ENCODE results near the gene ZBTB18. TPM values are rescaled to one million over a fixed set of nuclear protein-coding genes. Genes with fewer than 3 reads are reported as not detected.

Gene ZBTB18
- total and polyA plus RNA-seq, 10 donors = 17.2 to 43.0 (median 32.8) TPM

DNA sequence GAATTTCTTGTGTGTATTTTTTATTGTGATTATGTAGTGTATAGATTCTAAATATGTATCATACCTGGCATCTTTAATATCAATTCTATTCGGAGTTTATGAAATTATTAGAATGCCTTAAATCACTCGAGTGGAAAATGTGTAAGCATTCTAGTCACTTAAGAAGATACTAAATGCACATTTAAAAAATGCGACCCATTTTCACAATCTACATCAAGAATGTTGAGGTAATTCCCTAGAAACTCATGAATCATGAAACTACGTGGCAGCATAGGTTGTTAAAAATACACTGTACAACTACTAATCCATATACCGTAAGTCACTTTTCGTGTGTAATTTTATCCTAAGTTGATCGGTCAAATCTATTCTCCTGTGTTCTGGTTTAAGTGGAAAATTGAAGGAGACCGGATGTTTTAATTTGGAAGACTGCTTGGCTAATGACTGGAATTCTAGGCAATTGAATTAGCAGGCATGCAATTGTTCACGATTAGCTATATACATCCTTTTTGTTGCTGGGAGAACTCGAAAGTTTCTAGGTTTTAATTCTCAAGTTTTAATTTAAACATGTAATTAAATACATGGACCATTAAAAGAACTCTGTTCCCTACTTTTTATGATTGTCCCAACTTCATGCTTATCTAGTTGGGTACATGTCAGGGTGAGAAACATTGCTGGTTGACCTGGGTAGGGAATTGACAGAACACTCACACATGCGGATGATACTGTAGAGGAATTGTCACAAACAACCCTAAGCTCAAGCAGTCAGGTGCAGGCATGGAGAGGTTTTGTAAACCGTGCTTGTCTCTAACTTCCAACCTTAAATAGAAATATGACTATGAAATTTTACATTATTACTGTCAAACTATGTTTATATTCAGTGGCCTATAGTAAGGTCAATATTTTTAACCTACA is 6.6 kb downstream of the ZBTB18 start:
- H3K36me3 ChIP-seq = peaks cover 0 to 44% (median 29%) of the 10 kb centered on the region in 6 donors
- H3K4me3 ChIP-seq = no peak overlapping the region
- H3K27ac ChIP-seq = no peak overlapping the region
- TF ChIP-seq POLR2AphosphoS5 (IDR thresholded peaks at IDR 0.05) (no peak), POLR2A (IDR thresholded peaks at IDR 0.05) (no peak)
- TF ChIP-seq, protein P1, sequence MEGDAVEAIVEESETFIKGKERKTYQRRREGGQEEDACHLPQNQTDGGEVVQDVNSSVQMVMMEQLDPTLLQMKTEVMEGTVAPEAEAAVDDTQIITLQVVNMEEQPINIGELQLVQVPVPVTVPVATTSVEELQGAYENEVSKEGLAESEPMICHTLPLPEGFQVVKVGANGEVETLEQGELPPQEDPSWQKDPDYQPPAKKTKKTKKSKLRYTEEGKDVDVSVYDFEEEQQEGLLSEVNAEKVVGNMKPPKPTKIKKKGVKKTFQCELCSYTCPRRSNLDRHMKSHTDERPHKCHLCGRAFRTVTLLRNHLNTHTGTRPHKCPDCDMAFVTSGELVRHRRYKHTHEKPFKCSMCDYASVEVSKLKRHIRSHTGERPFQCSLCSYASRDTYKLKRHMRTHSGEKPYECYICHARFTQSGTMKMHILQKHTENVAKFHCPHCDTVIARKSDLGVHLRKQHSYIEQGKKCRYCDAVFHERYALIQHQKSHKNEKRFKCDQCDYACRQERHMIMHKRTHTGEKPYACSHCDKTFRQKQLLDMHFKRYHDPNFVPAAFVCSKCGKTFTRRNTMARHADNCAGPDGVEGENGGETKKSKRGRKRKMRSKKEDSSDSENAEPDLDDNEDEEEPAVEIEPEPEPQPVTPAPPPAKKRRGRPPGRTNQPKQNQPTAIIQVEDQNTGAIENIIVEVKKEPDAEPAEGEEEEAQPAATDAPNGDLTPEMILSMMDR (IDR thresholded peaks at IDR 0.05 in 8 of 11, conservative IDR thresholded peaks at IDR 0.05 in 3 of 11) = no peak
- no peak for DNase-seq
- no peaks in the 10 kb centered on the region for H3K9me3 ChIP-seq
- WGBS, 5 donors = 94 to 96% (median 95%) methylated on average over 12 of the region's 12 CpGs
- H3K4me1 ChIP-seq = peaks cover under 1 to 42% (median 8%) of the 10 kb centered on the region in 6 donors
- intact Hi-C loops (cut with DNase I; ENCODE audit: low total_unique reads) = loop anchor here (10.0 kb wide), 1 partner anchor 217 kb away; no protein-coding TSS in a partner anchor
- no peaks in the 10 kb centered on the region for H3K27me3 ChIP-seq (replicated peaks in 1 of 7)

DNA sequence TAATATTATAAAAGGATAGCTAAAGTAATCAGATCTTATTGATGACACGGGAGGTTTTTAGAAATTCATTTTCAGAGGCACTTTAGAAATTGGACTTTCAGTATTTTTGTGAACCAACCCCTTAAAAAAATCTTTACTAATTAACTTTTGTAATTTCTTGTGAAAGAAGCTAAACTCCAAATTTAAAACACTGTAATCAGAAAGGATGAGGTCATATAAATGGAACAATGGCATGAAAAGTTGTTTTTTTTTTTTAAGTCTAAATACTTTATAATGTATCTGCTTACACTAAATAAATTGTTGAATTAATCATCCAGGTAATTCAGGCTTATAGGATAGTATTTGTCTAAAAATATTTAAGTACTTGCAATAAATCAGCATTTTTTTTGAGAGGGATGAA is 9.0 kb downstream of the ZBTB18 start:
- TF ChIP-seq POLR2AphosphoS5 (IDR thresholded peaks at IDR 0.05) = no peak
- no peak for TF ChIP-seq POLR2A (IDR thresholded peaks at IDR 0.05)
- H3K9me3 ChIP-seq = no peaks in the 10 kb centered on the region
- no peak for DNase-seq
- H3K4me1 ChIP-seq = peaks cover 0 to 19% (median 3%) of the 10 kb centered on the region in 6 donors
- no peak overlapping the region for H3K4me3 ChIP-seq
- peaks cover 0 to 26% (median 15%) of the 10 kb centered on the region in 6 donors for H3K36me3 ChIP-seq
- H3K27me3 ChIP-seq (replicated peaks in 1 of 7) = no peaks in the 10 kb centered on the region
- intact Hi-C loops (cut with DNase I; ENCODE audit: low total_unique reads) = no loop called here
- H3K27ac ChIP-seq = no peak overlapping the region
- 88 to 96% (median 93%) methylated on average over 1 of the region's 1 CpG for WGBS, 5 donors

DNA sequence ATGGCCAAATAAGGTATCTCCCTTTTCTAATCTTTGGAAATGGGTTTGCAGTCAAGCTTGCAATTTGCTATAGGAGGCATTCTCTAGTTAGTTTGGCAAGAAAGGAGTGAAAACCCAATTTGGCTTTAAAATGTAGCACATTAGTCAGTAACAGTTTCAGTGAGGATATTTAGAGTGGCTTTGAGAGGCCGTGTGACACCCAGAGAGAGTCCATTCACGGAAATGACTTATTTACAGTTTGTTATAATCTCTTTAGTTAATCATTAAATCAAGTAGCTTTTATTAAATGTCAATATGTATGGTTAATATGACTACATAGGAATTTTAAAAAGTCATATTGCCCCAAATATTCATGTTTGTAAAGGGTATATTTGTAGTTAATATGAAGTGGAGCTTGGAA is 9.6 kb downstream of the ZBTB18 start:
- H3K4me1 ChIP-seq = peaks cover 0 to 13% (median 2%) of the 10 kb centered on the region in 6 donors
- peaks cover 0 to 20% (median 10%) of the 10 kb centered on the region in 6 donors for H3K36me3 ChIP-seq
- H3K4me3 ChIP-seq = no peak overlapping the region
- no peak for TF ChIP-seq POLR2AphosphoS5 (IDR thresholded peaks at IDR 0.05)
- TF ChIP-seq, protein P1 (IDR thresholded peaks at IDR 0.05 in 8 of 11, conservative IDR thresholded peaks at IDR 0.05 in 3 of 11) = no peak
- no peak for TF ChIP-seq POLR2A (IDR thresholded peaks at IDR 0.05)
- no peak for DNase-seq
- no peaks in the 10 kb centered on the region for H3K27me3 ChIP-seq (replicated peaks in 1 of 7)
- WGBS, 5 donors = 82 to 99% (median 95%) methylated on average over 2 of the region's 2 CpGs
- H3K9me3 ChIP-seq = no peaks in the 10 kb centered on the region
- H3K27ac ChIP-seq = no peak overlapping the region
- intact Hi-C loops (cut with DNase I; ENCODE audit: low total_unique reads) = no loop called here

DNA sequence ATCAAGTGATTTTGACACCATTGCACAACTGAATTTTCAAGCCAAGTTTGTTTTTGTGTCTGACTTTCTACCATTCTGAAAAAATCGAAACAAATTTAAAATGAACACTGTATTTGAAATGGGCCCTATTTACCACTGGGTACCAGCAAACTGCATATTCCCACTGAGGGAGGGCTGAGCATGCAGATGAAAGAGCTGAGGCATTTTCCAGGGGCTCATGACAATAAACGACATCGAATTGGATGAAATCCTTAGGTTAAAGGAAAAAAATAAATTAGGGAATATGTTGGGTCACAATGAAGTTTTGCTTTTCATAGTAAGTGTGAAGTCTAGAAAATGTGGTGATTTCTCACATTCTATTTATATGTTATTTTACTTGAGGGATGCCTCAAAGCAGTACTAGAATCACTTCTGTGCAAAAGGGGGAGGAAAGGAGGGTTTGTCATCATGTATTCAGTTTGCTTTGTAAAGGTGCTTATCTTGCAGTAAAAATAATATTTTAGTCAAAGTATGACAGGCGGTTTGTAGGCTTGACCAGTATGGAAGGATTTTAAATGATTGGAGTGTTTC is 11.2 kb downstream of the ZBTB18 start:
- Histone ChIP-seq H3K36me3 (peaks cover 0 to 6% (median under 1%) of the 10 kb centered on the region in 6 donors), H3K9me3 (no peaks in the 10 kb centered on the region), H3K27me3 (replicated peaks in 1 of 7) (no peaks in the 10 kb centered on the region), H3K4me3 (no peak overlapping the region), H3K27ac (no peak overlapping the region), H3K4me1 (peaks cover 0 to 6% (median 0%) of the 10 kb centered on the region in 6 donors)
- no peak for TF ChIP-seq POLR2AphosphoS5 (IDR thresholded peaks at IDR 0.05)
- no peak for TF ChIP-seq POLR2A (IDR thresholded peaks at IDR 0.05)
- TF ChIP-seq, protein P1 (IDR thresholded peaks at IDR 0.05 in 8 of 11, conservative IDR thresholded peaks at IDR 0.05 in 3 of 11) = no peak
- intact Hi-C loops (cut with DNase I; ENCODE audit: low total_unique reads) = no loop called here
- 90 to 96% (median 92%) methylated on average over 4 of the region's 4 CpGs for WGBS, 5 donors
- DNase-seq = no peak

Measured in spleen (tissue), 11 donors.